ENCODE measurements around the gene COG8.
A peak's percentile ranks its signal among the peaks of the same experiment; 100 is the strongest.

The COG8 gene

GRCh38 chr16:69330286-69331109, 8.9 kb downstream of the COG8 start, which contains the start of gene PDF:
PDF (minus strand) TSS chr16:69330588; CDS start chr16:69330570, 18 bp downstream.
- Histone ChIP-seq H3K4me3 (replicated peaks; ENCODE audit: low read depth, low read length) (peak within 1 kb of the TSS; percentile 94), H3K36me3 (ENCODE audit: control insufficient read depth, insufficient read depth, low read length) (peaks cover 22% of the 10 kb centered on the region), H3K27me3 (replicated peaks; ENCODE audit: control insufficient read depth, insufficient read depth, low read length) (no peaks in the 10 kb centered on the region)
- peak; percentile 92 for DNase-seq (ENCODE audit: extremely low read depth, insufficient read length)
- no peak for TF ChIP-seq CTCF (IDR thresholded peaks at IDR 0.05; ENCODE audit: insufficient read depth, low read length, poor library complexity, severe bottlenecking)

- H3K36me3 ChIP-seq (ENCODE audit: control insufficient read depth, insufficient read depth, low read length), result peaks cover 20% of the 10 kb centered on the region
These were observed 9.7 kb downstream of the COG8 start for GRCh38 chr16:69329369-69330285.

GRCh38 chr16:69328854-69329316, 10.5 kb downstream of the COG8 start:
- H3K36me3 ChIP-seq (ENCODE audit: control insufficient read depth, insufficient read depth, low read length), result peaks cover 23% of the 10 kb centered on the region
- no peak for DNase-seq (ENCODE audit: extremely low read depth, insufficient read length)
- H3K27me3 ChIP-seq (replicated peaks; ENCODE audit: control insufficient read depth, insufficient read depth, low read length), result no peaks in the 10 kb centered on the region
- no peak for TF ChIP-seq CTCF (IDR thresholded peaks at IDR 0.05; ENCODE audit: insufficient read depth, low read length, poor library complexity, severe bottlenecking)
- peak overlapping the region; percentile 94 for H3K4me3 ChIP-seq (replicated peaks; ENCODE audit: low read depth, low read length)

More at GRCh38 chr16:69329369-69330285, 9.7 kb downstream of the COG8 start:
- TF ChIP-seq CTCF (IDR thresholded peaks at IDR 0.05; ENCODE audit: insufficient read depth, low read length, poor library complexity, severe bottlenecking), result no peak
- Histone ChIP-seq H3K4me3 (replicated peaks; ENCODE audit: low read depth, low read length) (peak overlapping the region; percentile 94), H3K27me3 (replicated peaks; ENCODE audit: control insufficient read depth, insufficient read depth, low read length) (no peaks in the 10 kb centered on the region)
- DNase-seq (ENCODE audit: extremely low read depth, insufficient read length), result peak; percentile 40

GRCh38 chr16:69327585-69328310, 11.6 kb downstream of the COG8 start:
- H3K4me3 ChIP-seq (replicated peaks; ENCODE audit: low read depth, low read length), result 0 out of 2 replicates have a peak overlapping the region, but pooled peaks have one; percentile 11
- H3K36me3 ChIP-seq (ENCODE audit: control insufficient read depth, insufficient read depth, low read length), result peaks cover 30% of the 10 kb centered on the region
- DNase-seq (ENCODE audit: extremely low read depth, insufficient read length), result no peak
- H3K27me3 ChIP-seq (replicated peaks; ENCODE audit: control insufficient read depth, insufficient read depth, low read length), result no peaks in the 10 kb centered on the region
- no peak for TF ChIP-seq CTCF (IDR thresholded peaks at IDR 0.05; ENCODE audit: insufficient read depth, low read length, poor library complexity, severe bottlenecking)

GRCh38 chr16:69326172-69326873, 13.0 kb downstream of the COG8 start:
- DNase-seq (ENCODE audit: extremely low read depth, insufficient read length), result no peak
- no peaks in the 10 kb centered on the region for H3K27me3 ChIP-seq (replicated peaks; ENCODE audit: control insufficient read depth, insufficient read depth, low read length)
- H3K36me3 ChIP-seq (ENCODE audit: control insufficient read depth, insufficient read depth, low read length), result peaks cover 38% of the 10 kb centered on the region
- no peak for TF ChIP-seq CTCF (IDR thresholded peaks at IDR 0.05; ENCODE audit: insufficient read depth, low read length, poor library complexity, severe bottlenecking)
- H3K4me3 ChIP-seq (replicated peaks; ENCODE audit: low read depth, low read length), result no peak overlapping the region

Measured in GM06990 (cell line).